Measurements from ENCODE around the gene ADGRB2.

ADGRB2 gene

DNA sequence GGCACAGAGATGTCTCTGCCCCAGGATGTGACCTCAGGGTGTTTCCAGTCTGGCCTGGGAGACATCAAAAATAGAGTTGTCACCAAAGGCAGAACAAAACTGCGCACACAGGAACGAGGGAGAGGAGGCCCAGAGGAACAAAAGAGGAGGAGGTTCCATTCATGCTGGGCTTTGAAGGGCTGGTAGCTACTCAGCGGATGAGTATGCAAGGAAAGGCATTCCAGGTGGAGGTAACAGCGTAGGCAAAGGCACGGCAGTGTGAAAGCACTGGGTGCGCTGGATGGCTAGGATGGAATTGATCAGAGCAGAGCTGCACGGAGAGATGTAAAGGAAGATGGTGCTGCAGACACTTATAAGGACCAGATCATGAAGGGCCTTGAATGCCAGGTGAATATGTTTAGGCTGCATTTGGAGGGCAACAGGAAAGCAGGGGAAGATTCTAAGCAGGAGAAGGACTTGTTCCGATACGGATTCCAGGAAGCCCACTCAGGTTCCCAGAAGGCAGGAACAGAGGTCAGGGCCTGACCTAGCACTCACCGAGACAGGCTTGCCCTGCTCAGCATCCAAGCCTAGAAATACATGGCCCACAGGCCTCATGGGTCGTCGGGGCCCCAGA, 66.7 kb downstream of the ADGRB2 start:
- Histone ChIP-seq H3K36me3 (replicated peaks) (no peaks in the 10 kb centered on the region), H3K27ac (no peak overlapping the region), H3K27me3 (replicated peaks) (no peaks in the 10 kb centered on the region), H3K4me3 (ENCODE audit: low read depth, low read length) (no peak overlapping the region)
- no peak for DNase-seq
- in situ Hi-C loops (cut with HindIII; ENCODE audit: low pct_ligation_motif_present, low sequenced_read_pairs), result no loop called here
- TF ChIP-seq, protein P1, sequence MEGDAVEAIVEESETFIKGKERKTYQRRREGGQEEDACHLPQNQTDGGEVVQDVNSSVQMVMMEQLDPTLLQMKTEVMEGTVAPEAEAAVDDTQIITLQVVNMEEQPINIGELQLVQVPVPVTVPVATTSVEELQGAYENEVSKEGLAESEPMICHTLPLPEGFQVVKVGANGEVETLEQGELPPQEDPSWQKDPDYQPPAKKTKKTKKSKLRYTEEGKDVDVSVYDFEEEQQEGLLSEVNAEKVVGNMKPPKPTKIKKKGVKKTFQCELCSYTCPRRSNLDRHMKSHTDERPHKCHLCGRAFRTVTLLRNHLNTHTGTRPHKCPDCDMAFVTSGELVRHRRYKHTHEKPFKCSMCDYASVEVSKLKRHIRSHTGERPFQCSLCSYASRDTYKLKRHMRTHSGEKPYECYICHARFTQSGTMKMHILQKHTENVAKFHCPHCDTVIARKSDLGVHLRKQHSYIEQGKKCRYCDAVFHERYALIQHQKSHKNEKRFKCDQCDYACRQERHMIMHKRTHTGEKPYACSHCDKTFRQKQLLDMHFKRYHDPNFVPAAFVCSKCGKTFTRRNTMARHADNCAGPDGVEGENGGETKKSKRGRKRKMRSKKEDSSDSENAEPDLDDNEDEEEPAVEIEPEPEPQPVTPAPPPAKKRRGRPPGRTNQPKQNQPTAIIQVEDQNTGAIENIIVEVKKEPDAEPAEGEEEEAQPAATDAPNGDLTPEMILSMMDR (IDR thresholded peaks at IDR 0.05; ENCODE audit: low read depth, low read length, missing control alignments), result no peak

DNA sequence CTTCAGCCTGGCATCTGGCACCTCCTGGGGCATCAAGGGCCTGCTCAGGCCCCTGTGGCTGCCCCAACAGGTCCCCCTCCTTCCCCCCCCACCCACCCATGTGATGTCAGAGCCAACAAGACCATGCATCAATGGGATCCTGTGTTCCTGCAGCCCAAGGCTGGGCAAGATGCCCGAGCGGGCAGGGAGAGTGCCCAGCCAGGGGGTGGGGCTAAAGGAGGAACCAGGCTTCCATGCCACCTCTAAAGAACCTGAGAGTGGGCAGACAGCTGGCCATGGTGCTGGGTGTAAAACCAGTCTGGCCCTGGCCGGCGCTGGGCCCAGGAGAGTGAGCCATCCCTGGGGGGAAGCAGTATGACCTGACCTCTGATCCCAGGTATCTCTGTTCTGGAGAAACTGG, 67.9 kb downstream of the ADGRB2 start:
- TF ChIP-seq, protein P1 (IDR thresholded peaks at IDR 0.05; ENCODE audit: low read depth, low read length, missing control alignments), result no peak
- Histone ChIP-seq H3K4me3 (ENCODE audit: low read depth, low read length) (no peak overlapping the region), H3K36me3 (replicated peaks) (no peaks in the 10 kb centered on the region)

DNA sequence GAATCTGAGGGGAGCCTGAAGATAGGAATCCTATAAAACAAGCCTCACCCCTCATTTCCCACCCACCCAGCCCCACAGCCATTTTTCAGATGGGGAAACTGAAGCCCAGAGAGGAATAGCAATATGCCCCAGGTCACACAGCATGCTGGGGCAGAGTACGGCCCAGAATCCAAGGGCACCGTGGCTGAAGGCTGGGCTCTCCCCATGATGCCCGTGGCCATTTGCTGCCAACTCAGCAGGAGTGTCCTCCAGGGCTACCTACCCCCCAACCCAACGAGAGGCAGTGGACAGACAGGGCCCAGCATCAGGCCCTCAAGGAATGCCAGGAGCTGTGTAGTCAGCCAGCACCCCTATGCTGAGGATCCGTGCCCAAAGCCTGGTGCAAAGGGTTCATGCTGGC, 68.8 kb downstream of the ADGRB2 start:
- Histone ChIP-seq H3K36me3 (replicated peaks) (no peaks in the 10 kb centered on the region), H3K27ac (no peak overlapping the region), H3K27me3 (replicated peaks) (no peaks in the 10 kb centered on the region), H3K4me3 (ENCODE audit: low read depth, low read length) (no peak overlapping the region)
- in situ Hi-C loops (cut with HindIII; ENCODE audit: low pct_ligation_motif_present, low sequenced_read_pairs), result no loop called here
- TF ChIP-seq, protein P1 (IDR thresholded peaks at IDR 0.05; ENCODE audit: low read depth, low read length, missing control alignments), result no peak
- no peak for DNase-seq

More for the DNA sequence above, 67.9 kb downstream of the ADGRB2 start:
- no peaks in the 10 kb centered on the region for H3K27me3 ChIP-seq (replicated peaks)
- in situ Hi-C loops (cut with HindIII; ENCODE audit: low pct_ligation_motif_present, low sequenced_read_pairs), result no loop called here
- no peak for DNase-seq
- H3K27ac ChIP-seq, result no peak overlapping the region

GRCh38 chr1:31694964-31695313, 69.2 kb downstream of the ADGRB2 start:
- Histone ChIP-seq H3K36me3 (replicated peaks) (no peaks in the 10 kb centered on the region), H3K4me3 (ENCODE audit: low read depth, low read length) (no peak overlapping the region), H3K27me3 (replicated peaks) (no peaks in the 10 kb centered on the region), H3K27ac (no peak overlapping the region)
- in situ Hi-C loops (cut with HindIII; ENCODE audit: low pct_ligation_motif_present, low sequenced_read_pairs), result no loop called here
- DNase-seq, result no peak
- TF ChIP-seq, protein P1 (IDR thresholded peaks at IDR 0.05; ENCODE audit: low read depth, low read length, missing control alignments), result no peak

DNA sequence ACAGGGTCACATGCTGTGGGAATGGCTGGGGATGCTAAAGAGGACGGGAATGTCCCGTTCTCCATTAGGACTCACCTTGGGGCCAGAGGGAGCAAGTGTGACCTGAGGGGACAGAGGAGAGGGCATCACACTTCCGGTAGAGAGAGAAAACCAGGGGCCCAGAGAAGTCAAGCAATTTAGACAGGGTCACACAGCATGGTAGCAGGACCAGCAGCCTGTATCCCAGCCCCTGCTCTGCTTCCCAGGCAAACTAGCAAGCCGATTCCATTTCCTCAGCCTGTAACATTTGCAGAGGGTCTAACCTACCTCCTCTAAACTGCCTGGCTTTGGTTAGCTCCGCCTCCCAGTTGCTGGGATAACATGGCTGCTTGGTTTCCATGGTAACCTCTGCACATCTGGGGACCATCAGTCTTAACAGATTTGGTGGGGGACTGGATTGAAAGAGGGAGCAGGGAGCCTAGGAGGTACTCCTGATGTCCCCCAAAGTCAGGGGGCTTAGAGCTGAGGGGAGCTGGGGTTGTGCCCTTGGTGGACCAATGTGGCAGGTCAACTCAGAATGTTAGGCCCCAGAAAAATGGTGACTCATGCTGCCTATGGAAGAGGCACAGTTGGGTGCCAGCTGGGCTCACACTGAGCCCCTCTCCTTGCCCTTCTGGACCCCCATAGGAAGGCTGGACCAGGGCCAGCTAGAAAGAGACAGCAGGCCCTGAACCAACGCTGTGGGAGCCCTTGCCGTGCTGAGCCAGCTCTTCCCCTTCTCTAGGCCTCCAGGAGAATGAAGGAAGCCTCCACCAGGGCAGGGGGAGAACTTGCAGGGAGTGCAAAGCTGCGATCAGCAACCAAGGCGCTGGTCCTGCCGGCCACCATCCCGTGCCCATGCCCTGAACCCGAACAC, 69.8 kb downstream of the ADGRB2 start:
- Histone ChIP-seq H3K4me3 (ENCODE audit: low read depth, low read length) (no peak overlapping the region), H3K27me3 (replicated peaks) (no peaks in the 10 kb centered on the region), H3K27ac (no peak overlapping the region), H3K36me3 (replicated peaks) (no peaks in the 10 kb centered on the region)
- TF ChIP-seq, protein P1 (IDR thresholded peaks at IDR 0.05; ENCODE audit: low read depth, low read length, missing control alignments), result no peak
- in situ Hi-C loops (cut with HindIII; ENCODE audit: low pct_ligation_motif_present, low sequenced_read_pairs), result no loop called here
- no peak for DNase-seq
